AG09309 (cell line): Measurements from ENCODE around the gene ROR2.

Source experiments
- DNase-seq: peaks from one replicate; pipeline ENCODE4 v3.0.0-alpha.2; 2010; ENCODE audit warnings: low read depth
- H3K4me3 ChIP-seq: 2 replicates; pipeline ENCODE4 v1.5.1; 2011; ENCODE audit warnings: mild to moderate bottlenecking, low read depth, low read length, moderate library complexity; ENCODE audit not compliant: control insufficient read depth
- CTCF ChIP-seq: IDR thresholded peaks from 2 replicates; pipeline ENCODE4 v1.5.1; 2011; ENCODE audit warnings: mild to moderate bottlenecking, low read depth, low read length, inconsistent platforms; ENCODE audit not compliant: insufficient read depth, control insufficient read depth; ENCODE audit errors: missing control alignments

The ROR2 gene

GRCh38 chr9:91963711-91964240, 13.7 kb upstream of the ROR2 start:
- no peak overlapping the region for H3K4me3 ChIP-seq
- no peak for TF ChIP-seq CTCF
- no peak for DNase-seq

- H3K4me3 ChIP-seq: no peak overlapping the region
- TF ChIP-seq CTCF: no peak
- DNase-seq: no peak
These were observed 10.3 kb upstream of the ROR2 start for GRCh38 chr9:91960367-91960766.

GRCh38 chr9:91958174-91958573, 8.1 kb upstream of the ROR2 start:
- H3K4me3 ChIP-seq: no peak overlapping the region
- no peak for DNase-seq
- no peak for TF ChIP-seq CTCF

GRCh38 chr9:91954841-91955471, 4.9 kb upstream of the ROR2 start:
- peak overlapping the region; percentile 37 for H3K4me3 ChIP-seq
- no peak for DNase-seq
- TF ChIP-seq CTCF: peak; percentile 86

- no peak for TF ChIP-seq CTCF
- H3K4me3 ChIP-seq: no peak overlapping the region
- DNase-seq: no peak
These were observed 3.7 kb upstream of the ROR2 start for GRCh38 chr9:91953718-91954117.

GRCh38 chr9:91951944-91952520, 2.0 kb upstream of the ROR2 start:
- no peak overlapping the region for H3K4me3 ChIP-seq
- DNase-seq: no peak
- no peak for TF ChIP-seq CTCF
